Stimulated activated CD8-positive, alpha-beta memory T cell treated with anti-CD3 and anti-CD28 coated beads, Interleukin-2, amount 100 ng/mL, for 48 hours (primary cell): ENCODE data around the gene DLGAP4.

Experiments
- DNase-seq, 2 donors: peaks; one replicate each; pipeline ENCODE4 v3.0.0-alpha.2; 2020; ENCODE audit warnings: low read depth in 2 of 2

The DLGAP4 gene

GRCh38 chr20:36275011-36275410 lies 31.1 kb upstream of the DLGAP4 start:
- no peak for DNase-seq

GRCh38 chr20:36275441-36276189 lies 30.5 kb upstream of the DLGAP4 start:
- no peak for DNase-seq

- DNase-seq = no peak
Observed at GRCh38 chr20:36277546-36277945, 28.6 kb upstream of the DLGAP4 start.

GRCh38 chr20:36279362-36279761 lies 26.8 kb upstream of the DLGAP4 start:
- no peak for DNase-seq

- no peak for DNase-seq
Observed at GRCh38 chr20:36279776-36280175, 26.4 kb upstream of the DLGAP4 start.

GRCh38 chr20:36281785-36282380 lies 24.3 kb upstream of the DLGAP4 start:
- no peak for DNase-seq

GRCh38 chr20:36284751-36285150 lies 21.4 kb upstream of the DLGAP4 start:
- no peak for DNase-seq

- no peak for DNase-seq
Observed at GRCh38 chr20:36285746-36286447, 20.2 kb upstream of the DLGAP4 start.

- DNase-seq = no peak
Observed at GRCh38 chr20:36297656-36298055, 8.5 kb upstream of the DLGAP4 start.

GRCh38 chr20:36298061-36298460 lies 8.1 kb upstream of the DLGAP4 start:
- no peak for DNase-seq

- DNase-seq = no peak
Observed at GRCh38 chr20:36298795-36299339, 7.3 kb upstream of the DLGAP4 start.

- DNase-seq = no peak
Observed at GRCh38 chr20:36299459-36299858, 6.7 kb upstream of the DLGAP4 start.

GRCh38 chr20:36301359-36302119 lies 4.6 kb upstream of the DLGAP4 start:
- DNase-seq = no peak

GRCh38 chr20:36303020-36303595 lies 3.0 kb upstream of the DLGAP4 start:
- no peak for DNase-seq

- no peak for DNase-seq
Observed at GRCh38 chr20:36303831-36304230, 2.3 kb upstream of the DLGAP4 start.

GRCh38 chr20:36304786-36305495 lies 1.2 kb upstream of the DLGAP4 start:
- no peak for DNase-seq

- no peak for DNase-seq
Observed at GRCh38 chr20:36306553-36307411, 643 bp downstream of the DLGAP4 start.

GRCh38 chr20:36307412-36308325 lies 1.5 kb downstream of the DLGAP4 start:
- no peak for DNase-seq

- no peak for DNase-seq
Observed at GRCh38 chr20:36308353-36308752, 2.2 kb downstream of the DLGAP4 start.
